ENCODE results near the gene GJA9.

DNA sequence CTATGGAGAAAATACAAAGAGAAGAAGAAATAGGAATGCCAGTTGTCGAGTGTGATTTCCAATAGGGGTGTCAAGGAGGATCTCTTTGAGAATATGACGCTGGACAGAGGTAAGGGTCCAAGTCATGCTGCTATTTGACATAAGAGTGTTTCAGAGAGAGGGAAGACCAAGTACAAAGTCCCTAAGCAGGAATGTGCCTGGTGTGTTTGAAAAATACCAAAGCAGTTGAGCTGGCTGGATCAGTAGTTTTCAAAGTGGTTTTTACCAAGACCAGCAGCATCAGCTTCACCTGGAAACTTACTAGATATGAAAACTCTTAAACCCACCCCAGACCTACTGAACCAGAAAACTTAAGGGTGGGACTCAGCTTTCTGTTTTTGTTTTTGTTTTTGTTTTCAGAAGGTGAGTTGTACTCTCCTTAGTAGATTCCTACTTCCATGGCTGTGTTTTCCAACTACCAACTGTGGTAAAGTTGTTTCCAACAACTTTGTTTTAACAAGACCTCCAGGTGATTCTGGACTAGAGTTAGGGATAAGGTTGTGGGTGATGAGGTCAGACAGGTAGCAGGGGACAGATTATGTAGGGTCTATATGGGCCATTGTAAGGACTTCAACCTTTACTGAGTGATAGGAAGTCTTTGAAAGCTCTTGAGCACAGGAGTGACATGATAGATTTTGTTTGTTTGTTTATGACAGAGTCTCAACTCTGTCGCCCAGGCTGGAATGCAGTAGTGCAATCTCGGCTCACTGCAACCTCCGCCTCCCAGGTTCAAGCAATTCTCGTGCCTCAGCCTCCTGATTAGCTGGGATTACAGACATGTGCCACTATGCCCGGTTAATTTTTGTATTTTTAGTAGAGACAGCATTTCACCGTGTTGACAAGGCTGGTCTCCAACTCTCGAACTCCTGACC, 7.3 kb upstream of the GJA9 start:
- TF ChIP-seq POLR2A (IDR thresholded peaks at IDR 0.05; ENCODE audit: extremely low read depth, insufficient read length) (no peak), MYC (IDR thresholded peaks at IDR 0.05; ENCODE audit: low read depth, low read length) (no peak)
- TF ChIP-seq, protein P1, sequence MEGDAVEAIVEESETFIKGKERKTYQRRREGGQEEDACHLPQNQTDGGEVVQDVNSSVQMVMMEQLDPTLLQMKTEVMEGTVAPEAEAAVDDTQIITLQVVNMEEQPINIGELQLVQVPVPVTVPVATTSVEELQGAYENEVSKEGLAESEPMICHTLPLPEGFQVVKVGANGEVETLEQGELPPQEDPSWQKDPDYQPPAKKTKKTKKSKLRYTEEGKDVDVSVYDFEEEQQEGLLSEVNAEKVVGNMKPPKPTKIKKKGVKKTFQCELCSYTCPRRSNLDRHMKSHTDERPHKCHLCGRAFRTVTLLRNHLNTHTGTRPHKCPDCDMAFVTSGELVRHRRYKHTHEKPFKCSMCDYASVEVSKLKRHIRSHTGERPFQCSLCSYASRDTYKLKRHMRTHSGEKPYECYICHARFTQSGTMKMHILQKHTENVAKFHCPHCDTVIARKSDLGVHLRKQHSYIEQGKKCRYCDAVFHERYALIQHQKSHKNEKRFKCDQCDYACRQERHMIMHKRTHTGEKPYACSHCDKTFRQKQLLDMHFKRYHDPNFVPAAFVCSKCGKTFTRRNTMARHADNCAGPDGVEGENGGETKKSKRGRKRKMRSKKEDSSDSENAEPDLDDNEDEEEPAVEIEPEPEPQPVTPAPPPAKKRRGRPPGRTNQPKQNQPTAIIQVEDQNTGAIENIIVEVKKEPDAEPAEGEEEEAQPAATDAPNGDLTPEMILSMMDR (IDR thresholded peaks at IDR 0.05; ENCODE audit: low read depth, low read length), result no peak
- TF ChIP-seq, protein P2, sequence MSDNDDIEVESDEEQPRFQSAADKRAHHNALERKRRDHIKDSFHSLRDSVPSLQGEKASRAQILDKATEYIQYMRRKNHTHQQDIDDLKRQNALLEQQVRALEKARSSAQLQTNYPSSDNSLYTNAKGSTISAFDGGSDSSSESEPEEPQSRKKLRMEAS (IDR thresholded peaks at IDR 0.05; ENCODE audit: low read depth, low read length), result no peak

Data from NB4 (cell line).